HepG2 (cell line): ENCODE results near the gene SELENOH. TPM values are rescaled to one million over a fixed set of nuclear protein-coding genes. Genes with fewer than 3 reads are reported as not detected.
A peak's percentile ranks its signal among the peaks of the same experiment; 100 is the strongest.

ENCODE experiments used
- BCL6 ChIP-seq: IDR thresholded peaks from 2 replicates; pipeline ENCODE4 v1.6.1; 2016; ENCODE audit warnings: missing genetic modification reagents, missing compliant biosample characterization
- BORCS8-MEF2B ChIP-seq: sonication (generic); formaldehyde crosslinking; IDR thresholded peaks from 2 replicates; pipeline ENCODE4 v1.8.0; 2022; ENCODE audit warnings: mild to moderate bottlenecking, missing genetic modification reagents
- DRAP1 ChIP-seq: IDR thresholded peaks from 2 replicates; pipeline ENCODE4 v1.6.1; 2016; ENCODE audit warnings: missing genetic modification reagents, missing compliant biosample characterization
- EP300 ChIP-seq, 3 experiments: sonication (generic) in 1 of 3; formaldehyde crosslinking in 1 of 3; IDR thresholded peaks; 2 replicates each; pipeline versions ENCODE4 v1.5.1 to v1.6.1; 2011 to 2020; ENCODE audit warnings: low read depth in 2 of 3, low read length in 2 of 3, borderline replicate concordance in 1 of 3, improper control_type of control experiment in 1 of 3, mild to moderate bottlenecking in 1 of 3, missing genetic modification reagents in 1 of 3, moderate library complexity in 1 of 3
- HDAC2 ChIP-seq: sonication (generic); formaldehyde crosslinking; IDR thresholded peaks from 2 replicates; pipeline ENCODE4 v1.4.0; 2020; ENCODE audit warnings: missing genetic modification reagents
- HOXA7 ChIP-seq: sonication (generic); formaldehyde crosslinking; IDR thresholded peaks from 2 replicates; pipeline ENCODE4 v1.8.1; 2022; ENCODE audit warnings: mild to moderate bottlenecking, missing genetic modification reagents, moderate library complexity
- IRF2 ChIP-seq: IDR thresholded peaks from 2 replicates; pipeline ENCODE4 v1.6.1; 2018; ENCODE audit warnings: missing genetic modification reagents, missing compliant biosample characterization
- KAT8 ChIP-seq: IDR thresholded peaks from 2 replicates; pipeline ENCODE4 v1.6.1; 2016; ENCODE audit warnings: missing genetic modification reagents, missing compliant biosample characterization
- KLF6 ChIP-seq: IDR thresholded peaks from 2 replicates; pipeline ENCODE4 v1.8.0; 2016; ENCODE audit warnings: missing biosample characterization, missing genetic modification reagents
- POGZ ChIP-seq: sonication (generic); formaldehyde crosslinking; IDR thresholded peaks from 2 replicates; pipeline ENCODE4 v1.4.0; 2020; ENCODE audit warnings: mild to moderate bottlenecking, missing genetic modification reagents
- RFXAP ChIP-seq: sonication (generic); formaldehyde crosslinking; IDR thresholded peaks from 2 replicates; pipeline ENCODE4 v1.4.0; 2020; ENCODE audit warnings: missing genetic modification reagents, borderline replicate concordance
- SCMH1 ChIP-seq: sonication (generic); formaldehyde crosslinking; IDR thresholded peaks from 2 replicates; pipeline ENCODE4 v1.9.0; 2021; ENCODE audit warnings: missing genetic modification reagents, mild to moderate bottlenecking, borderline replicate concordance
- SMAD9 ChIP-seq: sonication (generic); formaldehyde crosslinking; IDR thresholded peaks from 2 replicates; pipeline ENCODE4 v1.5.1; 2020; ENCODE audit warnings: mild to moderate bottlenecking, missing genetic modification reagents
- SP5 ChIP-seq: IDR thresholded peaks from 2 replicates; pipeline ENCODE4 v1.6.1; 2016; ENCODE audit warnings: low read depth, borderline replicate concordance
- SPEN ChIP-seq: sonication (generic); formaldehyde crosslinking; IDR thresholded peaks from 2 replicates; pipeline ENCODE4 v1.5.1; 2020; ENCODE audit warnings: low read depth, mild to moderate bottlenecking, missing genetic modification reagents
- TCF7L2 ChIP-seq: IDR thresholded peaks from 2 replicates; pipeline ENCODE4 v1.6.1; 2011; ENCODE audit warnings: mild to moderate bottlenecking, low read depth, low read length, moderate library complexity
- TFDP1 ChIP-seq: IDR thresholded peaks from 2 replicates; pipeline ENCODE4 v1.6.1; 2016; ENCODE audit warnings: missing compliant biosample characterization, missing genetic modification reagents, borderline replicate concordance
- ZNF260 ChIP-seq: sonication (generic); formaldehyde crosslinking; IDR thresholded peaks from 2 replicates; pipeline ENCODE4 v1.4.0; 2020; ENCODE audit warnings: missing genetic modification reagents, low read depth, mild to moderate bottlenecking, borderline replicate concordance
- ZNF280B ChIP-seq: sonication (generic); formaldehyde crosslinking; IDR thresholded peaks from 2 replicates; pipeline ENCODE4 v1.5.0; 2020; ENCODE audit warnings: missing genetic modification reagents, mild to moderate bottlenecking, borderline replicate concordance
- ZNF44 ChIP-seq: sonication (generic); formaldehyde crosslinking; IDR thresholded peaks from 2 replicates; pipeline ENCODE4 v1.5.1; 2020; ENCODE audit warnings: mild to moderate bottlenecking, missing genetic modification reagents
- polyA plus RNA-seq, 8 experiments: library from polyadenylated mRNA; depleted of rRNA in 3 of 8; stranded (reverse) in 7 of 8; unstranded in 1 of 8; fragments of >200 nt; fragmentation: Illumina TruSeq in 4 of 8; extraction: Trizol in 4 of 8; gene quantifications; 2 replicates each; pipeline versions ENCODE4 v1.2.1 to v1.2.3, GENCODE V29; 2011 to 2016; ENCODE audit warnings: low read depth in 4 of 8, missing spikeins in 1 of 8, mixed read lengths in 1 of 8; ENCODE audit not compliant: insufficient read depth in 1 of 8
- total RNA-seq, 5 experiments: library from RNA; depleted of rRNA; stranded (reverse); fragments of >200 nt; fragmentation: Illumina TruSeq; extraction: Trizol; gene quantifications; 2 replicates each; pipeline ENCODE4 v1.2.3, GENCODE V29; 2016; ENCODE audit warnings: low read depth in 1 of 5
- TF ChIP-seq, protein P1 (sequence below): sonication (generic); formaldehyde crosslinking; IDR thresholded peaks from 2 replicates; pipeline ENCODE4 v1.8.0; 2022; ENCODE audit warnings: missing genetic modification reagents, mild to moderate bottlenecking, inconsistent platforms, borderline replicate concordance
- TF ChIP-seq, protein P2 (sequence below): sonication (generic); formaldehyde crosslinking; IDR thresholded peaks from 2 replicates; pipeline ENCODE4 v1.8.0; 2022; ENCODE audit warnings: mild to moderate bottlenecking, missing genetic modification reagents; ENCODE audit not compliant: insufficient replicate concordance
- TF ChIP-seq, protein P3 (sequence below): sonication (generic); formaldehyde crosslinking; IDR thresholded peaks from 2 replicates; pipeline ENCODE4 v1.4.0; 2020; ENCODE audit warnings: low read depth, mild to moderate bottlenecking, missing genetic modification reagents

The SELENOH gene
- total and polyA plus RNA-seq, 2 of the 13 experiments (the other 11 are each of a cell fraction or from before 2014, with no cell fraction given): 27.2 to 77.4 TPM

DNA sequence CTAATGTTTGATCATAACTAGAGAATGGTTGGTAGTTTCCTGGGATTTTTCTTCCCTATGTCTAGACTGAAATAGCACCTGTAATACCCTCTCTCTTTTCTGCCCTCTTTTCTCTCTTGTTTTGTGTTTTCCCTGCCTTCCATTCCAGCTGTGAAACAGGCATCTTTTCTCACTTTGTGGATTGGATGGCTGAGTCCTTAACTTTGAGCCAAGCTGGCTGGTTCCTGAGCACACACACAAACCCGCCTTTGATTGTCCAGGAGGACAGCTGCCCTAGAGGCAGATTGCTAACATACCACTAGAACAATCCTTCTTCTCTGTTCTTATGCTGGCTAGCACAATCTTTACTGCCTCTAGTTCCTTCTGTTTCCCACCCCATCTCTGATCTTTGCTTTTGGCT lies 38.0 kb downstream of the SELENOH start (continued):
- TF ChIP-seq EP300 (IDR thresholded peaks at IDR 0.05; ENCODE audit: low read depth in 2 of 2, low read length in 2 of 2): no peak
- TF ChIP-seq EP300 (CRISPR knock-in tag; IDR thresholded peaks at IDR 0.05; ENCODE audit: borderline replicate concordance): peak; percentile 41; the same call in 1 of the 2 replicates
- peak; percentile 42; the same call in 1 of the 2 replicates for TF ChIP-seq HDAC2
- no peak for TF ChIP-seq ZNF44 (CRISPR knock-in tag)
- no peak for TF ChIP-seq SPEN (CRISPR knock-in tag)
- TF ChIP-seq SP5 (CRISPR knock-in tag): peak; percentile 22; the same call in 1 of the 2 replicates
- TF ChIP-seq DRAP1: 0 out of 2 replicates have a peak, but pooled peaks have one; percentile 32
- TF ChIP-seq ZNF260 (CRISPR knock-in tag): no peak
- no peak for TF ChIP-seq KLF6
- TF ChIP-seq, protein P1, sequence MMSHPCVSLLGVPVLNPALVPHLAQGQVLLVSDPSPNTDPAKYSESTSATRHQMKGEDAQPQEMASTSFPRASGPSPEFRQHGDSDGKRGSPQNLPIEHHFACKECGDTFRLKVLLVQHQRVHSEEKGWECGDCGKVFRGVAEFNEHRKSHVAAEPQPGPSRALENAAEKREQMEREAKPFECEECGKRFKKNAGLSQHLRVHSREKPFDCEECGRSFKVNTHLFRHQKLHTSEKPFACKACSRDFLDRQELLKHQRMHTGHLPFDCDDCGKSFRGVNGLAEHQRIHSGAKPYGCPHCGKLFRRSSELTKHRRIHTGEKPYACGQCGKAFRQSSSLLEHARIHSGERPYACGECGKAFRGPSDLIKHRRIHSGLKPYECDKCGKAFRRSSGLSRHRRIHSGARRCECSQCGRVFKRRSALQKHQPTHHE (CRISPR knock-in tag): no peak
- no peak for TF ChIP-seq RFXAP (CRISPR knock-in tag)
- no peak for TF ChIP-seq POGZ (CRISPR knock-in tag)
- no peak for TF ChIP-seq TCF7L2
- no peak for TF ChIP-seq ZNF280B (CRISPR knock-in tag)
- no peak for TF ChIP-seq SMAD9
- TF ChIP-seq, protein P2, sequence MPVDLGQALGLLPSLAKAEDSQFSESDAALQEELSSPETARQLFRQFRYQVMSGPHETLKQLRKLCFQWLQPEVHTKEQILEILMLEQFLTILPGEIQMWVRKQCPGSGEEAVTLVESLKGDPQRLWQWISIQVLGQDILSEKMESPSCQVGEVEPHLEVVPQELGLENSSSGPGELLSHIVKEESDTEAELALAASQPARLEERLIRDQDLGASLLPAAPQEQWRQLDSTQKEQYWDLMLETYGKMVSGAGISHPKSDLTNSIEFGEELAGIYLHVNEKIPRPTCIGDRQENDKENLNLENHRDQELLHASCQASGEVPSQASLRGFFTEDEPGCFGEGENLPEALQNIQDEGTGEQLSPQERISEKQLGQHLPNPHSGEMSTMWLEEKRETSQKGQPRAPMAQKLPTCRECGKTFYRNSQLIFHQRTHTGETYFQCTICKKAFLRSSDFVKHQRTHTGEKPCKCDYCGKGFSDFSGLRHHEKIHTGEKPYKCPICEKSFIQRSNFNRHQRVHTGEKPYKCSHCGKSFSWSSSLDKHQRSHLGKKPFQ: no peak
- TF ChIP-seq BCL6: peak; percentile 58; the same call in 1 of the 2 replicates
- TF ChIP-seq KAT8: no peak
- TF ChIP-seq TFDP1: peak; percentile 22; the same call in 1 of the 2 replicates
- TF ChIP-seq SCMH1 (CRISPR knock-in tag): no peak
- TF ChIP-seq IRF2 (CRISPR knock-in tag): 0 out of 2 replicates have a peak, but pooled peaks have one; percentile 28
- TF ChIP-seq HOXA7 (CRISPR knock-in tag): no peak
- TF ChIP-seq, protein P3, sequence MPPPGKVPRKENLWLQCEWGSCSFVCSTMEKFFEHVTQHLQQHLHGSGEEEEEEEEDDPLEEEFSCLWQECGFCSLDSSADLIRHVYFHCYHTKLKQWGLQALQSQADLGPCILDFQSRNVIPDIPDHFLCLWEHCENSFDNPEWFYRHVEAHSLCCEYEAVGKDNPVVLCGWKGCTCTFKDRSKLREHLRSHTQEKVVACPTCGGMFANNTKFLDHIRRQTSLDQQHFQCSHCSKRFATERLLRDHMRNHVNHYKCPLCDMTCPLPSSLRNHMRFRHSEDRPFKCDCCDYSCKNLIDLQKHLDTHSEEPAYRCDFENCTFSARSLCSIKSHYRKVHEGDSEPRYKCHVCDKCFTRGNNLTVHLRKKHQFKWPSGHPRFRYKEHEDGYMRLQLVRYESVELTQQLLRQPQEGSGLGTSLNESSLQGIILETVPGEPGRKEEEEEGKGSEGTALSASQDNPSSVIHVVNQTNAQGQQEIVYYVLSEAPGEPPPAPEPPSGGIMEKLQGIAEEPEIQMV (CRISPR knock-in tag): no peak
- no peak for TF ChIP-seq BORCS8-MEF2B (CRISPR knock-in tag)
